HL-60 (cell line): Measurements from ENCODE around the gene GIMAP1.

ENCODE experiments used
- GABPA ChIP-seq: IDR thresholded peaks from 2 replicates; pipeline ENCODE4 v1.6.1; 2012; ENCODE audit warnings: low read depth
- TF ChIP-seq, protein P1 (sequence below): IDR thresholded peaks from one replicate; pipeline ENCODE4 v1.5.1; 2011; ENCODE audit warnings: low read length, control low read depth, inconsistent platforms; ENCODE audit not compliant: insufficient read depth

DNA sequence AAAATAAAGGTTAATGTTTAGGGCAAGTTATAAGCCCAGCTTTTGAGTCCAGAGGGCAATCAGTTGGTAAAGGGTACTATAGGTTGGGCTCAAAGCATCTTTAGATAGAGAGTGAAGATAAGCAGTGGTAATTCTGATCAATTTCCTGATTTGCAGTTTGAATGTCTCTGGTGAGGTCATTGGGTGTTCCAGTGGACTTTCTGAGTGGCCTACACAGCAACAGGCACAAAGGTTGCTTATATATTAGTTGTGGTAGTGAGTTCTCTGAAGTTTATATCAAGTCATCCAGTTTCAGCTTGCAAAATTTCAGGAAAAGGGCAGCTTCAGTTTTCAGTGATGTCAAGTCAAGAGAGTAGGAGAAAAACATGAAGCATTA lies 49.9 kb downstream of the GIMAP1 start:
- TF ChIP-seq, protein P1, sequence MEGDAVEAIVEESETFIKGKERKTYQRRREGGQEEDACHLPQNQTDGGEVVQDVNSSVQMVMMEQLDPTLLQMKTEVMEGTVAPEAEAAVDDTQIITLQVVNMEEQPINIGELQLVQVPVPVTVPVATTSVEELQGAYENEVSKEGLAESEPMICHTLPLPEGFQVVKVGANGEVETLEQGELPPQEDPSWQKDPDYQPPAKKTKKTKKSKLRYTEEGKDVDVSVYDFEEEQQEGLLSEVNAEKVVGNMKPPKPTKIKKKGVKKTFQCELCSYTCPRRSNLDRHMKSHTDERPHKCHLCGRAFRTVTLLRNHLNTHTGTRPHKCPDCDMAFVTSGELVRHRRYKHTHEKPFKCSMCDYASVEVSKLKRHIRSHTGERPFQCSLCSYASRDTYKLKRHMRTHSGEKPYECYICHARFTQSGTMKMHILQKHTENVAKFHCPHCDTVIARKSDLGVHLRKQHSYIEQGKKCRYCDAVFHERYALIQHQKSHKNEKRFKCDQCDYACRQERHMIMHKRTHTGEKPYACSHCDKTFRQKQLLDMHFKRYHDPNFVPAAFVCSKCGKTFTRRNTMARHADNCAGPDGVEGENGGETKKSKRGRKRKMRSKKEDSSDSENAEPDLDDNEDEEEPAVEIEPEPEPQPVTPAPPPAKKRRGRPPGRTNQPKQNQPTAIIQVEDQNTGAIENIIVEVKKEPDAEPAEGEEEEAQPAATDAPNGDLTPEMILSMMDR = no peak
- TF ChIP-seq GABPA = no peak
